SK-N-SH (cell line): ENCODE results near the gene CCDC171. TPM values are rescaled to one million over a fixed set of nuclear protein-coding genes. Genes with fewer than 3 reads are reported as not detected.
"Not testable (repeated sequence)": the region's sequence is repeated elsewhere in the genome, so short reads cannot be mapped to it uniquely, and the experiment has no call there.

Source experiments
- CTCF ChIA-PET: fragments of 300-600, 350-600 bp; formaldehyde crosslinking; extraction: SDS; loops from one replicate; lab custom pipeline; 2021; lab: Yijun Ruan, JAX
- POLR2A ChIA-PET: fragments of 350-600 bp; sonication (Branson Sonifier 250); formaldehyde crosslinking; extraction: SDS; loops from one replicate; lab custom pipeline; 2020; ENCODE audit warnings: antibody characterized with exemption, inconsistent platforms; lab: Yijun Ruan, JAX
- DNase-seq: peaks from one replicate; pipeline ENCODE4 v3.0.0; 2012
- H2AFZ ChIP-seq: fragments of 200-600 bp; sonication (generic); 2 replicates; pipeline ENCODE4 v1.8.1; 2016; ENCODE audit warnings: antibody characterized with exemption, mild to moderate bottlenecking, low read depth
- H3F3A ChIP-seq: fragments of 200-600 bp; sonication (generic); replicated peaks from 2 replicates; pipeline ENCODE3; 2016; ENCODE audit warnings: antibody characterized with exemption, mild to moderate bottlenecking; ENCODE audit not compliant: insufficient read depth
- H3K27ac ChIP-seq, 2 experiments: fragments of 200-500 bp in 1 of 2; fragments of 200-600 bp in 1 of 2; sonication (Bioruptor generic) in 1 of 2; sonication (generic), shearing (Covaris generic) in 1 of 2; 2 replicates each; pipeline versions ENCODE4 v1.5.1 to v1.6.1; 2014 to 2016; ENCODE audit warnings: low read depth in 2 of 2, inconsistent platforms in 1 of 2, low read length in 1 of 2, mild to moderate bottlenecking in 1 of 2, mixed read lengths in 1 of 2
- H3K27me3 ChIP-seq: fragments of 200-600 bp; sonication (generic), shearing (Covaris generic); 2 replicates; pipeline ENCODE4 v1.6.1; 2016; ENCODE audit warnings: mixed run types; ENCODE audit not compliant: insufficient read depth
- H3K36me3 ChIP-seq, 2 experiments: fragments of 200-500 bp in 1 of 2; fragments of 200-600 bp in 1 of 2; sonication (Bioruptor generic) in 1 of 2; sonication (generic) in 1 of 2; replicated peaks in 1 of 2; 2 replicates each; pipeline versions ENCODE3 to v1.5.1; 2014 to 2016; ENCODE audit warnings: low read length in 1 of 2, mild to moderate bottlenecking in 1 of 2; ENCODE audit not compliant: insufficient read depth in 2 of 2, control insufficient read depth in 1 of 2
- H3K4me1 ChIP-seq, 2 experiments: fragments of 200-500 bp in 1 of 2; fragments of 200-600 bp in 1 of 2; sonication (Bioruptor generic) in 1 of 2; sonication (generic), shearing (Covaris generic) in 1 of 2; 2 replicates each; pipeline versions ENCODE4 v1.5.1 to v1.6.1; 2014 to 2016; ENCODE audit warnings: low read depth in 1 of 2, low read length in 1 of 2, mixed run types in 1 of 2; ENCODE audit not compliant: insufficient read depth in 2 of 2, control insufficient read depth in 1 of 2
- H3K4me2 ChIP-seq: fragments of 200-600 bp; sonication (generic), shearing (Covaris generic); 2 replicates; pipeline ENCODE4 v1.6.1; 2017; ENCODE audit warnings: mixed run types
- H3K4me3 ChIP-seq, 2 experiments: fragments of 200-500 bp in 1 of 2; fragments of 200-600 bp in 1 of 2; sonication (Bioruptor generic) in 1 of 2; sonication (generic), shearing (Covaris generic) in 1 of 2; 2 replicates each; pipeline versions ENCODE4 v1.5.1 to v1.8.1; 2014 to 2016; ENCODE audit warnings: low read depth in 2 of 2, inconsistent platforms in 1 of 2, low read length in 1 of 2, mild to moderate bottlenecking in 1 of 2, mixed read lengths in 1 of 2, moderate library complexity in 1 of 2
- H3K79me2 ChIP-seq: fragments of 200-600 bp; sonication (generic); 2 replicates; pipeline ENCODE4 v1.8.1; 2017; ENCODE audit warnings: mild to moderate bottlenecking; ENCODE audit not compliant: insufficient read depth
- H3K9ac ChIP-seq: fragments of 200-600 bp; sonication (generic); 2 replicates; pipeline ENCODE4 v1.6.1; 2017; ENCODE audit warnings: mixed run types
- H3K9me2 ChIP-seq: fragments of 200-600 bp; sonication (generic); 2 replicates; pipeline ENCODE4 v1.6.1; 2017; ENCODE audit warnings: mixed run types
- H3K9me3 ChIP-seq: fragments of 200-600 bp; sonication (generic); 2 replicates; pipeline ENCODE4 v1.6.1; 2017; ENCODE audit warnings: mixed run types, mild to moderate bottlenecking, moderate library complexity
- H4K20me1 ChIP-seq: fragments of 200-600 bp; sonication (generic); 2 replicates; pipeline ENCODE4 v1.6.1; 2017; ENCODE audit warnings: mild to moderate bottlenecking, mixed run types; ENCODE audit not compliant: insufficient read depth
- CHD2 ChIP-seq: fragments of 150-350 bp; IDR thresholded peaks from 2 replicates; pipeline ENCODE4 v1.6.1; 2018; ENCODE audit warnings: low read length; ENCODE audit not compliant: partially characterized antibody
- FOXJ3 ChIP-seq: sonication (generic); formaldehyde crosslinking; IDR thresholded peaks from 2 replicates; pipeline ENCODE4 v1.5.1; 2020; ENCODE audit warnings: mild to moderate bottlenecking, missing genetic modification reagents
- GATA2 ChIP-seq: sonication (generic); formaldehyde crosslinking; IDR thresholded peaks from 2 replicates; pipeline ENCODE4 v1.5.0; 2020; ENCODE audit warnings: mild to moderate bottlenecking, missing genetic modification reagents
- IRF3 ChIP-seq: fragments of 150-350 bp; IDR thresholded peaks from 2 replicates; pipeline ENCODE4 v1.6.1; 2016; ENCODE audit warnings: mild to moderate bottlenecking, low read depth, low read length
- JUND ChIP-seq: IDR thresholded peaks from 2 replicates; pipeline ENCODE4 v1.4.0; 2012
- MEF2A ChIP-seq: IDR thresholded peaks from 2 replicates; pipeline ENCODE4 v1.4.0; 2012; ENCODE audit warnings: low read depth, borderline replicate concordance
- MXI1 ChIP-seq: IDR thresholded peaks from 2 replicates; pipeline ENCODE4 v1.6.1; 2012; ENCODE audit warnings: mild to moderate bottlenecking, low read depth, low read length, improper control_type of control experiment
- PBX3 ChIP-seq: IDR thresholded peaks from 2 replicates; pipeline ENCODE4; 2012
- RAD21 ChIP-seq: IDR thresholded peaks from 2 replicates; pipeline ENCODE4 v1.6.1; 2012; ENCODE audit warnings: mild to moderate bottlenecking, low read length
- RCOR1 ChIP-seq: fragments of 150-350 bp; IDR thresholded peaks from 2 replicates; pipeline ENCODE4 v1.6.1; 2017; ENCODE audit warnings: antibody characterized with exemption, low read length
- YY1 ChIP-seq: IDR thresholded peaks from 2 replicates; pipeline ENCODE4 v1.4.0; 2012; ENCODE audit warnings: low read depth, mild to moderate bottlenecking
- WGBS: methylation state at CpG from one replicate; pipeline ENCODE4 v1.1.6; 2017; ENCODE audit warnings: low lambda C conversion rate; 5-methylcytosine and 5-hydroxymethylcytosine counted together
- polyA plus RNA-seq, 3 experiments: library from polyadenylated mRNA; depleted of rRNA; stranded (reverse); fragments of >200 nt; gene quantifications; 2 replicates each; pipeline ENCODE4 v1.2.3, GENCODE V29; 2012
- TF ChIP-seq, protein P1 (sequence below): IDR thresholded peaks from 2 replicates; pipeline ENCODE4 v1.4.0; 2012; ENCODE audit warnings: low read depth

The CCDC171 gene
- polyA plus RNA-seq, 1 of the 3 experiments (the other 2 are of a cell fraction): 0.54 TPM

DNA sequence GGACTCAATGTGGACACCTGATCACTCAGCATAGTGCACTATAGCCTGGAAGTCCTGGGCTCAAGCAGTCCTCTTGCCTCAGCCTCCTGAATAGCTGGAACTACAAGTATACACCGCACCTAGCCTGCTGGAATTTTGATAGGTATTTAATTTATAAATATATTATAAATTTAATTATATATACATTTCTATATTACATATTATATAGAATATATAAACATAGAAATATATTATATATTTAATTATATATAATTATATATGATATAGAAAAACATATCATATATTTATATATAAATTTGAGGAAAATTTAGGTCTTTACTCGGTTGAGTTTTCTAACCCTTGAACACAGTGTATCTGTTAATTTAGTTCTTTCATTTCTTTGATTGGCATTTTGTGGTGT lies 26.9 kb upstream of the CCDC171 start:
- H3K27ac ChIP-seq: no peak overlapping the region
- H3K9me2 ChIP-seq: no peaks in the 10 kb centered on the region
- no peak overlapping the region for H3K4me2 ChIP-seq
- no peaks in the 10 kb centered on the region for H4K20me1 ChIP-seq
- no peak overlapping the region for H3K9ac ChIP-seq
- CTCF ChIA-PET: interaction anchor here (0.6 kb wide), 1 partner anchor 69 kb away, joined by 3 read pairs; no protein-coding TSS in a partner anchor
- H3K4me3 ChIP-seq: no peak overlapping the region
- no peak for TF ChIP-seq MEF2A
- no peak for TF ChIP-seq YY1
- TF ChIP-seq RCOR1: no peak
- no peak for TF ChIP-seq RAD21
- no peak for TF ChIP-seq PBX3
- no peak for TF ChIP-seq MXI1
- TF ChIP-seq, protein P1, sequence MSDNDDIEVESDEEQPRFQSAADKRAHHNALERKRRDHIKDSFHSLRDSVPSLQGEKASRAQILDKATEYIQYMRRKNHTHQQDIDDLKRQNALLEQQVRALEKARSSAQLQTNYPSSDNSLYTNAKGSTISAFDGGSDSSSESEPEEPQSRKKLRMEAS: no peak
- TF ChIP-seq GATA2 (CRISPR knock-in tag): no peak
- no peak for TF ChIP-seq FOXJ3
- no peak for TF ChIP-seq IRF3
- no peak for TF ChIP-seq CHD2
- TF ChIP-seq JUND: no peak
- TF ChIP-seq, all 33 proteins: peak for 0
- H3K4me1 ChIP-seq: no peaks in the 10 kb centered on the region
- H2AFZ ChIP-seq: no peak overlapping the region
- POLR2A ChIA-PET: no interaction called here
- no peaks in the 10 kb centered on the region for H3K36me3 ChIP-seq
- DNase-seq: no peak
- H3F3A ChIP-seq: no peaks in the 10 kb centered on the region
- 95% methylated on average over 2 of the region's 2 CpGs for WGBS
- H3K9me3 ChIP-seq: no peaks in the 10 kb centered on the region
- H3K27me3 ChIP-seq: no peaks in the 10 kb centered on the region
- H3K79me2 ChIP-seq: no peaks in the 10 kb centered on the region

DNA sequence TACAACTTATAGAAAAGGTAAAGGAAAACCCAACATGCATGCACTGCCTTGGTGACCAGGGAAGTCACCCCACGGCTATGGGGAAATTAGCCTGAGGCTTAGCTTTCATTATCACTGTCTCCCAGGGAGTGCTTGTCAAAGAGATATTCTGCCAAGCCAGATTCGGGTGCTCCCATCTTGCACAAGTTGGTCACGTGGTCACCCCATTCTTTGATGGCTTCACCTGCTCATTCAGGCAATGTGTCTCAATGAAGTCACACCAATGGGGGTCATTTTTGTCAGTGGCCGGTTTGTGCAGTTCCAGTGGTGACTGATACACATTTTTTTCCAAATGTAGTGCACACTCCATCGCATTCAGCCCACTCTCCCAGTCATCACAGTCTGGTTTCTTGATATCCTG lies 25.8 kb upstream of the CCDC171 start:
- H3K36me3 ChIP-seq, H3K4me3 ChIP-seq, H2AFZ ChIP-seq, CTCF ChIA-PET, H4K20me1 ChIP-seq, H3K4me1 ChIP-seq, DNase-seq, H3K9me3 ChIP-seq, H3K4me2 ChIP-seq, H3K27me3 ChIP-seq, POLR2A ChIA-PET, H3K79me2 ChIP-seq, H3F3A ChIP-seq, H3K9ac ChIP-seq, H3K9me2 ChIP-seq, H3K27ac ChIP-seq: not testable (repeated sequence)
- WGBS: 57% methylated on average over 5 of the region's 5 CpGs
